PFSK-1 (cell line): ENCODE results near the gene VAV2.

ENCODE experiments used
- FOXP2 ChIP-seq: optimal IDR thresholded peaks from 2 replicates; pipeline ENCODE3; 2011; ENCODE audit warnings: borderline replicate concordance, control low read depth, inconsistent platforms; ENCODE audit not compliant: insufficient read depth; ENCODE audit errors: extremely low read length, extremely low read depth
- POLR2AphosphoS5 ChIP-seq: IDR thresholded peaks from 2 replicates; pipeline ENCODE4 v1.6.1; 2012; ENCODE audit warnings: low read depth, mild to moderate bottlenecking, control low read depth, low read length, moderate library complexity
- SIN3A ChIP-seq: IDR thresholded peaks from 2 replicates; pipeline ENCODE4 v1.6.1; 2012; ENCODE audit warnings: mild to moderate bottlenecking, low read length, moderate library complexity, borderline replicate concordance; ENCODE audit not compliant: insufficient read depth
- TAF1 ChIP-seq: IDR thresholded peaks from 2 replicates; pipeline ENCODE4 v1.6.1; 2012; ENCODE audit warnings: low read length, control low read depth, borderline replicate concordance; ENCODE audit not compliant: insufficient read depth
- TF ChIP-seq, protein P1 (sequence below), 2 experiments: IDR thresholded peaks; 2 replicates each; pipeline versions ENCODE4 v1.6.1 to v1.8.0; 2011 to 2012; ENCODE audit warnings: low read depth in 2 of 2, low read length in 2 of 2, control low read depth in 1 of 2, inconsistent platforms in 1 of 2, mild to moderate bottlenecking in 1 of 2, moderate library complexity in 1 of 2; ENCODE audit not compliant: insufficient read depth in 1 of 2

Gene VAV2

DNA sequence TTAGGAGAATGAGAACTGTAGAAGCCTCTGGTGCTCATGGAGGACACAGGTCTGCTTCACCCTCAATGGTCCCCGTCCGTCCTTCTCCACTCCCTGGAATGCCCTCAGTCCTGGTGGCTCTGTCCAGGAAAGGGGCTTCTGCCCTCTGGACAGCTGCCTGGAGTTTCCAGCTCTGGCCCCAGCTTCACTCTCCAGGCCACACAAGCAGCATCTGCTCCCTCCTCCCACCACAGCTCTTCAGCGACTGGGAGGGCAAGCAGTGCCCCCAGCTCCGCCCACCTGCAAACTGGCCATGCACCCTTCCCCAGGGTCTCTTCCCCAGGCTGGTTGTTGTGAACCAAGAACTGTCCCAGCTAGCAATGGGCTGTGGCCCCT is 258.7 kb downstream of the VAV2 start:
- TF ChIP-seq, protein P1, sequence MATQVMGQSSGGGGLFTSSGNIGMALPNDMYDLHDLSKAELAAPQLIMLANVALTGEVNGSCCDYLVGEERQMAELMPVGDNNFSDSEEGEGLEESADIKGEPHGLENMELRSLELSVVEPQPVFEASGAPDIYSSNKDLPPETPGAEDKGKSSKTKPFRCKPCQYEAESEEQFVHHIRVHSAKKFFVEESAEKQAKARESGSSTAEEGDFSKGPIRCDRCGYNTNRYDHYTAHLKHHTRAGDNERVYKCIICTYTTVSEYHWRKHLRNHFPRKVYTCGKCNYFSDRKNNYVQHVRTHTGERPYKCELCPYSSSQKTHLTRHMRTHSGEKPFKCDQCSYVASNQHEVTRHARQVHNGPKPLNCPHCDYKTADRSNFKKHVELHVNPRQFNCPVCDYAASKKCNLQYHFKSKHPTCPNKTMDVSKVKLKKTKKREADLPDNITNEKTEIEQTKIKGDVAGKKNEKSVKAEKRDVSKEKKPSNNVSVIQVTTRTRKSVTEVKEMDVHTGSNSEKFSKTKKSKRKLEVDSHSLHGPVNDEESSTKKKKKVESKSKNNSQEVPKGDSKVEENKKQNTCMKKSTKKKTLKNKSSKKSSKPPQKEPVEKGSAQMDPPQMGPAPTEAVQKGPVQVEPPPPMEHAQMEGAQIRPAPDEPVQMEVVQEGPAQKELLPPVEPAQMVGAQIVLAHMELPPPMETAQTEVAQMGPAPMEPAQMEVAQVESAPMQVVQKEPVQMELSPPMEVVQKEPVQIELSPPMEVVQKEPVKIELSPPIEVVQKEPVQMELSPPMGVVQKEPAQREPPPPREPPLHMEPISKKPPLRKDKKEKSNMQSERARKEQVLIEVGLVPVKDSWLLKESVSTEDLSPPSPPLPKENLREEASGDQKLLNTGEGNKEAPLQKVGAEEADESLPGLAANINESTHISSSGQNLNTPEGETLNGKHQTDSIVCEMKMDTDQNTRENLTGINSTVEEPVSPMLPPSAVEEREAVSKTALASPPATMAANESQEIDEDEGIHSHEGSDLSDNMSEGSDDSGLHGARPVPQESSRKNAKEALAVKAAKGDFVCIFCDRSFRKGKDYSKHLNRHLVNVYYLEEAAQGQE (IDR thresholded peaks at IDR 0.05; ENCODE audit: insufficient read depth in 1 of 2, low read depth in 2 of 2, low read length in 2 of 2): no peak
- TF ChIP-seq POLR2AphosphoS5 (no peak), TAF1 (no peak), FOXP2 (no peak), SIN3A (no peak)

DNA sequence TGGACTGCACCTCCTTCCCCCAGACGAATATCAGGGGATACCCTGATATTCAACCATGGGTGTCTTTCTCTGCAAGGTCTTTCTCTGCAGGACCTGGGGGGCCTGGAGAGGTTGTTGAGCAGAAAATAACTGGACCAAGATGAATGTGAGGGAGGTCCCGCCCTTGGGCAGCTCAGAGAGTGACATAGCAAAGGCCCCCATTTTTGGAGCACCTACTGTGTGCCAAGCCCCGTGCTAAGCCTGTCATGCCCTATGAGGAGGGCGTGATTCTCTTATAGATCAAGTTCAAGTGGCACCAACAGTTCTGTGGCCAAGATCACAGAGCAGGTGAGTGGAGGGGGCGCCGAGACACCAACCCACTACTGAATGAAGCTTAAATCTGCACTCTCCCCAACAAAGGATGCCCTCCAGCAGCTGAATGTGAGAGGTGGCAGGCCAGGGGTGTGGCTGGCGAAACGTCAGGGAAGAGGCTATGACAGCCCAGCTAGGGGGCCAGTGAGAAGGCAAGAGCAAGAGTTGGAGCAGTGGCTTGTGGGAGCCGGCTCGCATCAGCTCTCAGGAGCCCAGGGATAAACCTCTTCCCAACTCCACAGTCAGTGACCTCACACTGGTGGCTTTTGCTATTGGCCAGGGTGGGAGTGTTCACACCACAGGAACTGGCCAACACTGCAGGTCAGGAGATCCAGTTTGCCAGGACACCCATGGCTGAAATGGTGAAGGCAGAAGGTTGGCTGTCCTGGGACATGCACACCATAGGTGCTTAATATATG is 259.3 kb downstream of the VAV2 start:
- TF ChIP-seq SIN3A: no peak
- TF ChIP-seq, protein P1 (IDR thresholded peaks at IDR 0.05; ENCODE audit: insufficient read depth in 1 of 2, low read depth in 2 of 2, low read length in 2 of 2): no peak
- no peak for TF ChIP-seq TAF1
- no peak for TF ChIP-seq POLR2AphosphoS5
- no peak for TF ChIP-seq FOXP2

DNA sequence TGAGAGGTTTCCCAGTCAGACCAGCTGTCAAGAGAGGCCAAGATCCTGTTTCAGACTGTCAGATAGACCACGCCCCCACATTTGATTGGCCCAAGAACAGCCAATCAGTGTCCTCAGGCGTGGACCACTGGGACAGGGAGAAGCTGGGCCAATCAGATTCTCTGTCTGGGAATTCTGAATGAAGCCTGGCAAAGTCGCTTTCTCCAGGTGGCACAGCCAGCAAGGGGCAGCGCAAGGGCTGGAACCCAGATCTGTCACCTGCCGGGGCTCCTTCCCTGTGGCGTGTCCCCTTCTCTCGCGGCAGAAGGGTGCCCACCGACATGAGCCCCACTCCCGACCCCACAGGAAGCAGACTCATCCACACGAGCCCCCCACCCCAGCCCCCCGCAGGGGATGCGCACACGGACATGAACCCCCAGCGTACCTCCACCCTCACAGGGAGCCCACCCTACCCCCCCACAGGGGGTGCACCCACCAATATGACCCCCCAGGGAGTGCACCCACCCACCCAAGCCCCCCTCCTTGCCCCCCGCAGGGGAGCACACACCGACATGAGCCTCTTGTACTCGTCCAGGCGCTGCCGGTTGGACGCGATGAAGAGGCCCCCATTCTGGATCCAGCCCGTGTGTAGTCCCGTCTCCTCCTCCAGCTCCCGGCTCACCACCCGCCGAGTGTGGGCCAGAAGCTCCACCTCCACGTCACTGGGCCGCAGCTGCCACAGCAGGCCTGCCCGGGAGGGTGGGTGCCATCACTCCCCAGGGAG is 260.1 kb downstream of the VAV2 start:
- TF ChIP-seq TAF1 (no peak), POLR2AphosphoS5 (no peak), FOXP2 (no peak), SIN3A (no peak)
- TF ChIP-seq, protein P1 (IDR thresholded peaks at IDR 0.05; ENCODE audit: insufficient read depth in 1 of 2, low read depth in 2 of 2, low read length in 2 of 2): no peak

DNA sequence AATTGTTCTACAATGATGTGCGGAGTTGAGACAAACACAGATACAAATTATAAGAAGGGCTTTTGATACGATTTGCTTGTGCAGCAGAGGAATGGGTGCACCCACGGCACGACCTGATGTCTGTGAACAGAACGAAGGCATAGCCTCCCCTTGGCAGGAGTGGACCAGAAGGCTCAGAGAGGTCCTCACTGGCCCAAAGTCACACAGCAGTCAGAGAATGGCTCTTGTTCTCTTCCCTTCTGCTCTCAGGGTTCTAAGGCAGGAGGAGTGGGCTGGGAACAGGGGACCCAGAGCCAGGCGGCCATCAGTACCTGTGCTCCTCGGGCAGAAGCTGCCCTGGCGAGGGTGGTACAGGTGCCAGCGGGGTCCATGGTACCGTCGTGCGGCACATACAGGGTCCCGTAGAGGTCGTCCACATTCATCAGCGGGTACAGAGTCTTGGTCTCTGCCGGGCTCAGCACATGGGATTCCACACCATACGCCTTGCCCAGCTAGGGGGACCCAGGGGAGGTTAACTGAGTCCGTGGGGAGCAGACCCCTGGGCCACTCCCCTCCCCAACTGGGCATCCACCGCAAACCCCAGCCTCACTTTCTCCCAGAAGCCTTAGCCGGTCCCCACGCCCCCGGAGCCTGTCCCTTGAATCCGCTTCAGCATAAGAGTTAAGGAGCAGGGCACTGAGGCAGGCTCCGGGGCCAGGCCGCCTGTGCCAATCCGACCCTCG is 261.0 kb downstream of the VAV2 start:
- TF ChIP-seq, protein P1 (IDR thresholded peaks at IDR 0.05; ENCODE audit: insufficient read depth in 1 of 2, low read depth in 2 of 2, low read length in 2 of 2): no peak
- TF ChIP-seq FOXP2 (no peak), SIN3A (no peak), POLR2AphosphoS5 (no peak), TAF1 (no peak)
